ENCODE data around the gene NECTIN4.

NECTIN4 gene

DNA sequence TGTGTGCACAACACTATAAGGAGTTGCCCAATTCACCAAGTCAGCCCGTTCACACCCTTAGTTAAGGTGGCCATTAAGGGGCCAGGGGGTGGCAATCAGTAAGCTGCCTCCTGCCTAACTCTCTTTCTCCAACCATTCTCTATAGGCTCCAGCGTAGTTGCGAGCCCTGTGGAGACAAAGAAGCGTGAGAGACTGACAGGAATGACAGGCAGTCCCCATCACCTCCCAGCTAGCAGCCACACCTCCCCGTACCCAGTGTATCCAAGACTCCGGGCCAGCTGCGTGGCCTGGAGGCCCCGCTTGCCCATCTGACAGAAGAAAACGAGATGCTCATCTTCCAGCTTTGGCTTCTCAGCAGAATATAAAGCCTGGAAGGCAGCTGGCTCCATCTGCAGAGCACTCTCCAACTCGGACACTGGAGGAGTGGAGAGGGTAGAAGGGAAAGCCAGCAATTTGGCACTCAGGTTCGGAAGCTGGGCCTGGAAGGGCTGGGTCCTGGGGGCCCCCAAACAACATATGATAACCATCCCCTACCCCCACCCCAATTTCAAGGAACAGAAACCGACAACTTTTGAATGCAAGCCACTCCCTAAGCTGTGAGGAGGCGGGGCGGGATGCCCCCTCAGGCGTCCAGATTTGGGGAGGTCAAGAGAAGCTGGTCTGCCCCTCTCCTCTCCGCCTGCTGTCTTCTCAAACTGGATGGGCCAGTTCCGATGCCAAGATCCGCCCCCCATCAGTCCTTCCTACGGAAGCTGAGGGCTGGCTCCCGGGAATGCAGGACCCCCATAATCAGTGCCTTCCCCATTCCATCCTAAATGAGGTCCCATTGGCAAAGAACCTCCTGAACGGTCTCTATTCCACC lies 51.5 kb downstream of the NECTIN4 start:
- no peaks in the 10 kb centered on the region for H3K27me3 ChIP-seq (ENCODE audit: low read length)
- no peak overlapping the region; the same call in 1 of the 2 replicates for H3K27ac ChIP-seq (ENCODE audit: low read depth, low read length)
- H3F3A ChIP-seq (ENCODE audit: insufficient read depth), result peaks cover 18% of the 10 kb centered on the region
- no peaks in the 10 kb centered on the region for H4K20me1 ChIP-seq (ENCODE audit: low read depth, low read length)
- H3K9me3 ChIP-seq (ENCODE audit: insufficient read depth, low read length), result no peaks in the 10 kb centered on the region
- no peak for TF ChIP-seq EZH2phosphoT487 (conservative IDR thresholded peaks at IDR 0.05; ENCODE audit: low read length)
- TF ChIP-seq, protein P1, sequence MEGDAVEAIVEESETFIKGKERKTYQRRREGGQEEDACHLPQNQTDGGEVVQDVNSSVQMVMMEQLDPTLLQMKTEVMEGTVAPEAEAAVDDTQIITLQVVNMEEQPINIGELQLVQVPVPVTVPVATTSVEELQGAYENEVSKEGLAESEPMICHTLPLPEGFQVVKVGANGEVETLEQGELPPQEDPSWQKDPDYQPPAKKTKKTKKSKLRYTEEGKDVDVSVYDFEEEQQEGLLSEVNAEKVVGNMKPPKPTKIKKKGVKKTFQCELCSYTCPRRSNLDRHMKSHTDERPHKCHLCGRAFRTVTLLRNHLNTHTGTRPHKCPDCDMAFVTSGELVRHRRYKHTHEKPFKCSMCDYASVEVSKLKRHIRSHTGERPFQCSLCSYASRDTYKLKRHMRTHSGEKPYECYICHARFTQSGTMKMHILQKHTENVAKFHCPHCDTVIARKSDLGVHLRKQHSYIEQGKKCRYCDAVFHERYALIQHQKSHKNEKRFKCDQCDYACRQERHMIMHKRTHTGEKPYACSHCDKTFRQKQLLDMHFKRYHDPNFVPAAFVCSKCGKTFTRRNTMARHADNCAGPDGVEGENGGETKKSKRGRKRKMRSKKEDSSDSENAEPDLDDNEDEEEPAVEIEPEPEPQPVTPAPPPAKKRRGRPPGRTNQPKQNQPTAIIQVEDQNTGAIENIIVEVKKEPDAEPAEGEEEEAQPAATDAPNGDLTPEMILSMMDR (IDR thresholded peaks at IDR 0.05; ENCODE audit: insufficient read depth, low read length, poor library complexity, severe bottlenecking), result no peak
- H3K9me2 ChIP-seq (replicated peaks; ENCODE audit: insufficient read depth, low read length), result no peaks in the 10 kb centered on the region
- no peak overlapping the region for H2AFZ ChIP-seq (ENCODE audit: low read depth, low read length, severe bottlenecking)
- H3K36me3 ChIP-seq (ENCODE audit: low read length), result peaks cover 7% of the 10 kb centered on the region; the same call in 1 of the 2 replicates
- H3K9ac ChIP-seq (ENCODE audit: low read length), result peak overlapping the region; percentile 66
- peak overlapping the region; percentile 58 for H3K4me3 ChIP-seq (ENCODE audit: insufficient read depth, low read length, poor library complexity, severe bottlenecking)
- H3K79me2 ChIP-seq (ENCODE audit: insufficient read depth, low read length), result no peaks in the 10 kb centered on the region; the same call in 1 of the 2 replicates
- peak overlapping the region; percentile 72 for H3K4me2 ChIP-seq (ENCODE audit: low read depth, low read length, poor library complexity, severe bottlenecking)

DNA sequence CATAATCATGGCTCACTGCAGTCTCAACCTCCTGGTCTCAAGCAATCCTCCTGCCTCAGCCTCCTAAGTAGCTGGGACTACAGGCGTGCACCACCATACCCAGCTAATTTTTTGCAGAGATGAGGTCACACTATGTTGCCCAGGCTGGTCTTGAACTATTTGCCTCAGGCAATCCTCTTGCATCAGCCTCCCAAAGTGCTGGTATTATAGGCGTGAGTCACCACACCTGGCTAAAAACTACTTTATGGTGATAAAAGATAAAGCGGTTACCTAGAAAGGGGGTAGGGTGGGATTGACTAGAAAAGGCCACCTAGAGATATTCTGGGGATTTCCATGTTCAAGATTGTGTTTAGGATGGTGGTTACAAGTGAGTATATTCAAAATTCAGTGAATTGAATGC lies 55.6 kb downstream of the NECTIN4 start:
- Histone ChIP-seq H3K36me3 (ENCODE audit: low read length) (no peaks in the 10 kb centered on the region), H3K79me2 (ENCODE audit: insufficient read depth, low read length) (no peaks in the 10 kb centered on the region; the same call in 1 of the 2 replicates), H3K27me3 (ENCODE audit: low read length) (no peaks in the 10 kb centered on the region), H3K4me3 (ENCODE audit: insufficient read depth, low read length, poor library complexity, severe bottlenecking) (no peak overlapping the region), H4K20me1 (ENCODE audit: low read depth, low read length) (no peaks in the 10 kb centered on the region), H3K4me2 (ENCODE audit: low read depth, low read length, poor library complexity, severe bottlenecking) (no peak overlapping the region), H3K9me3 (ENCODE audit: insufficient read depth, low read length) (no peaks in the 10 kb centered on the region), H3K27ac (ENCODE audit: low read depth, low read length) (no peak overlapping the region), H2AFZ (ENCODE audit: low read depth, low read length, severe bottlenecking) (no peak overlapping the region), H3F3A (ENCODE audit: insufficient read depth) (peaks cover 18% of the 10 kb centered on the region), H3K9me2 (replicated peaks; ENCODE audit: insufficient read depth, low read length) (no peaks in the 10 kb centered on the region), H3K9ac (ENCODE audit: low read length) (no peak overlapping the region)
- TF ChIP-seq EZH2phosphoT487 (conservative IDR thresholded peaks at IDR 0.05; ENCODE audit: low read length), result no peak
- TF ChIP-seq, protein P1 (IDR thresholded peaks at IDR 0.05; ENCODE audit: insufficient read depth, low read length, poor library complexity, severe bottlenecking), result no peak

DNA sequence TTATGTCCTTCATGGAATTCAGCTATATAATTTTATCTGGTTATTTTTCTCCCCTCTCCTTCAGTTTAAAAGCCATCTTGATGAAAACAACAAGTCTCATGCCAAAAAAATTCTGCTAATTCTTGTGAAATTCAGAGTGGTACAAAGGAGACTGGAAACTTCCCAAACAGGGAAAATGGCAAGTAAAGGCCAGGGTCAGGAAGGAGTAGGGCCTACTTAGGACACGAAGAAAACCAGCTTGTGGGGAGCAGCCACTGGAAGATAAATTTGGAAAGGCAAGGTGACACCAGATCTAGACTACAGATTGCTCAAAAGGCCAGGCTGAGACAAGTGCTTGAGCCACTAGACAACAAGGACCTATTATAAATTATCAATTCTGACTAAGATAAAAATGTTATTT lies 56.9 kb downstream of the NECTIN4 start:
- H3K36me3 ChIP-seq (ENCODE audit: low read length), result no peaks in the 10 kb centered on the region
- no peaks in the 10 kb centered on the region; the same call in 1 of the 2 replicates for H3K79me2 ChIP-seq (ENCODE audit: insufficient read depth, low read length)
- no peak overlapping the region for H3K9ac ChIP-seq (ENCODE audit: low read length)
- H3K9me2 ChIP-seq (replicated peaks; ENCODE audit: insufficient read depth, low read length), result no peaks in the 10 kb centered on the region
- H2AFZ ChIP-seq (ENCODE audit: low read depth, low read length, severe bottlenecking), result no peak overlapping the region
- no peak overlapping the region for H3K4me3 ChIP-seq (ENCODE audit: insufficient read depth, low read length, poor library complexity, severe bottlenecking)
- TF ChIP-seq, protein P1 (IDR thresholded peaks at IDR 0.05; ENCODE audit: insufficient read depth, low read length, poor library complexity, severe bottlenecking), result no peak
- TF ChIP-seq EZH2phosphoT487 (conservative IDR thresholded peaks at IDR 0.05; ENCODE audit: low read length), result no peak
- no peaks in the 10 kb centered on the region for H4K20me1 ChIP-seq (ENCODE audit: low read depth, low read length)
- no peaks in the 10 kb centered on the region for H3K27me3 ChIP-seq (ENCODE audit: low read length)
- no peak overlapping the region for H3K27ac ChIP-seq (ENCODE audit: low read depth, low read length)
- peaks cover 10% of the 10 kb centered on the region for H3F3A ChIP-seq (ENCODE audit: insufficient read depth)
- H3K4me2 ChIP-seq (ENCODE audit: low read depth, low read length, poor library complexity, severe bottlenecking), result no peak overlapping the region
- no peaks in the 10 kb centered on the region for H3K9me3 ChIP-seq (ENCODE audit: insufficient read depth, low read length)
